WTC11 (cell line): ENCODE measurements around the gene STARD9.

Experiments
- ATF1 ChIP-seq: sonication (generic); formaldehyde crosslinking; IDR thresholded peaks from 2 replicates; pipeline ENCODE4 v1.8.1; 2023; ENCODE audit warnings: mild to moderate bottlenecking, moderate library complexity, missing genetic modification reagents
- FOXK1 ChIP-seq: sonication (generic); formaldehyde crosslinking; IDR thresholded peaks from 2 replicates; pipeline ENCODE4 v1.8.0; 2022; ENCODE audit warnings: mild to moderate bottlenecking, moderate library complexity, missing genetic modification reagents
- GTF2I ChIP-seq: fragments of 250-450 bp; sonication (Bioruptor Pico); conservative IDR thresholded peaks from 2 replicates; pipeline ENCODE4 v1.4.0; 2021; ENCODE audit warnings: mild to moderate bottlenecking
- NFYB ChIP-seq: sonication (generic); formaldehyde crosslinking; conservative IDR thresholded peaks from 2 replicates; pipeline ENCODE4 v1.8.0; 2022; ENCODE audit warnings: low read depth, missing genetic modification reagents
- SP1 ChIP-seq: sonication (generic); formaldehyde crosslinking; conservative IDR thresholded peaks from 2 replicates; pipeline ENCODE4 v1.8.1; 2022; ENCODE audit warnings: missing genetic modification reagents
- TF ChIP-seq, protein P1 (sequence below): fragments of 200-600 bp; IDR thresholded peaks from 2 replicates; pipeline ENCODE4 v1.8.0; 2022; ENCODE audit warnings: antibody characterized with exemption

DNA sequence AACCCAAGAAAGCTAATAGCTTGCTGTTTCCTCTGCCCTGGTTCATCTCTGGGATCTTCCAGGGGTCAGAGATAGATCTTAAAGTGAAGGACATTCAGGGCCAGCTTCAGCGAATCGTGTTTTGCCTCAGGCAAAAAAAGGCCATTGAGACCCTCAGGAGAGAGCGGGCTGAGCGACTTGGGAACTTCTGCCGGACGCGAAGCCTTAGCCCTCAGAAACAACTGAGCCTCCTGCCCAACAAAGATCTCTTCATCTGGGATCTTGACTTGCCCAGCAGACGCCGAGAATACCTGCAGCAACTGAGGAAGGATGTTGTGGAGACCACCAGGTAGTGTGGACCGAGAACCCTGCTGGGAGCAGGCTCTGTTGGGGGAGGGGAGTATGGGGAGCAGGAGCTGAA, 119.0 kb downstream of the STARD9 start:
- no peak for TF ChIP-seq SP1 (CRISPR knock-in tag)
- TF ChIP-seq, protein P1, sequence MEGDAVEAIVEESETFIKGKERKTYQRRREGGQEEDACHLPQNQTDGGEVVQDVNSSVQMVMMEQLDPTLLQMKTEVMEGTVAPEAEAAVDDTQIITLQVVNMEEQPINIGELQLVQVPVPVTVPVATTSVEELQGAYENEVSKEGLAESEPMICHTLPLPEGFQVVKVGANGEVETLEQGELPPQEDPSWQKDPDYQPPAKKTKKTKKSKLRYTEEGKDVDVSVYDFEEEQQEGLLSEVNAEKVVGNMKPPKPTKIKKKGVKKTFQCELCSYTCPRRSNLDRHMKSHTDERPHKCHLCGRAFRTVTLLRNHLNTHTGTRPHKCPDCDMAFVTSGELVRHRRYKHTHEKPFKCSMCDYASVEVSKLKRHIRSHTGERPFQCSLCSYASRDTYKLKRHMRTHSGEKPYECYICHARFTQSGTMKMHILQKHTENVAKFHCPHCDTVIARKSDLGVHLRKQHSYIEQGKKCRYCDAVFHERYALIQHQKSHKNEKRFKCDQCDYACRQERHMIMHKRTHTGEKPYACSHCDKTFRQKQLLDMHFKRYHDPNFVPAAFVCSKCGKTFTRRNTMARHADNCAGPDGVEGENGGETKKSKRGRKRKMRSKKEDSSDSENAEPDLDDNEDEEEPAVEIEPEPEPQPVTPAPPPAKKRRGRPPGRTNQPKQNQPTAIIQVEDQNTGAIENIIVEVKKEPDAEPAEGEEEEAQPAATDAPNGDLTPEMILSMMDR: no peak
- TF ChIP-seq NFYB (CRISPR knock-in tag): no peak
- TF ChIP-seq ATF1 (CRISPR knock-in tag): no peak
- no peak for TF ChIP-seq GTF2I (CRISPR knock-in tag)
- TF ChIP-seq FOXK1 (CRISPR knock-in tag): no peak
